ENCODE measurements around the gene KNCN. TPM values are rescaled to one million over a fixed set of nuclear protein-coding genes. Genes with fewer than 3 reads are reported as not detected.

The KNCN gene
- total and polyA plus RNA-seq, 7 donors: not detected

GRCh38 chr1:46553506-46553905 is 2.1 kb upstream of the KNCN start:
- peaks cover 0 to 5% (median 0%) of the 10 kb centered on the region in 4 donors for H3K4me1 ChIP-seq
- H3K27ac ChIP-seq: no peak overlapping the region
- H3K9me3 ChIP-seq: no peaks in the 10 kb centered on the region
- DNase-seq: no peak
- 85 to 94% methylated on average over 3 of the region's 3 CpGs for WGBS, 2 donors
- intact Hi-C loops (cut with DNase I): no loop called here
- H3K27me3 ChIP-seq: no peaks in the 10 kb centered on the region
- no peak overlapping the region for H3K4me3 ChIP-seq
- TF ChIP-seq CTCF (IDR thresholded peaks at IDR 0.05) (no peak), EP300 (IDR thresholded peaks at IDR 0.05) (no peak), POLR2A (IDR thresholded peaks at IDR 0.05) (no peak), POLR2AphosphoS5 (IDR thresholded peaks at IDR 0.05) (no peak)
- peaks cover 0 to 13% (median 1%) of the 10 kb centered on the region in 4 donors for H3K36me3 ChIP-seq

GRCh38 chr1:46552357-46553237 is 1.1 kb upstream of the KNCN start:
- H3K27ac ChIP-seq: no peak overlapping the region
- WGBS, 2 donors: 89 to 92% methylated on average over 10 of the region's 10 CpGs
- intact Hi-C loops (cut with DNase I): no loop called here
- no peaks in the 10 kb centered on the region for H3K27me3 ChIP-seq
- no peak overlapping the region for H3K4me3 ChIP-seq
- peaks cover 0 to 5% (median 0%) of the 10 kb centered on the region in 4 donors for H3K4me1 ChIP-seq
- no peak for DNase-seq
- H3K9me3 ChIP-seq: no peaks in the 10 kb centered on the region
- peaks cover 0 to 4% (median 0%) of the 10 kb centered on the region in 4 donors for H3K36me3 ChIP-seq
- TF ChIP-seq POLR2AphosphoS5 (IDR thresholded peaks at IDR 0.05) (no peak), EP300 (IDR thresholded peaks at IDR 0.05) (no peak), POLR2A (IDR thresholded peaks at IDR 0.05) (no peak), CTCF (IDR thresholded peaks at IDR 0.05) (no peak)

GRCh38 chr1:46550751-46551231 is 656 bp downstream of the KNCN start:
- 15 to 55% methylated on average over 17 of the region's 17 CpGs for WGBS, 2 donors
- intact Hi-C loops (cut with DNase I): no loop called here
- Histone ChIP-seq H3K4me1 (peaks cover 0 to 5% (median 0%) of the 10 kb centered on the region in 4 donors), H3K4me3 (no peak overlapping the region), H3K27me3 (peaks cover 0 to 12% (median 0%) of the 10 kb centered on the region in 3 donors), H3K36me3 (no peaks in the 10 kb centered on the region), H3K9me3 (no peaks in the 10 kb centered on the region), H3K27ac (no peak overlapping the region)
- DNase-seq: no peak
- TF ChIP-seq POLR2A (IDR thresholded peaks at IDR 0.05): no peak
- TF ChIP-seq CTCF (IDR thresholded peaks at IDR 0.05): no peak
- no peak for TF ChIP-seq EP300 (IDR thresholded peaks at IDR 0.05)
- TF ChIP-seq POLR2AphosphoS5 (IDR thresholded peaks at IDR 0.05): no peak

GRCh38 chr1:46549697-46550681 is 1.5 kb downstream of the KNCN start:
- peaks cover 0 to 5% (median 0%) of the 10 kb centered on the region in 4 donors for H3K4me1 ChIP-seq
- H3K4me3 ChIP-seq: no peak overlapping the region
- H3K9me3 ChIP-seq: no peaks in the 10 kb centered on the region
- 25 to 50% methylated on average over 20 of the region's 20 CpGs for WGBS, 2 donors
- no peak overlapping the region for H3K27ac ChIP-seq
- H3K27me3 ChIP-seq: peaks cover under 1 to 20% (median 5%) of the 10 kb centered on the region in 3 donors
- DNase-seq: no peak
- intact Hi-C loops (cut with DNase I): no loop called here
- no peaks in the 10 kb centered on the region for H3K36me3 ChIP-seq
- TF ChIP-seq EP300 (IDR thresholded peaks at IDR 0.05) (no peak), POLR2AphosphoS5 (IDR thresholded peaks at IDR 0.05) (no peak), POLR2A (IDR thresholded peaks at IDR 0.05) (no peak), CTCF (IDR thresholded peaks at IDR 0.05) (no peak)
